ENCODE data around the gene TMSB4X.
"Not testable (repeated sequence)": the region's sequence is repeated elsewhere in the genome, so short reads cannot be mapped to it uniquely, and the experiment has no call there.

Gene TMSB4X

GRCh38 chrX:13008189-13008533, 33.3 kb downstream of the TMSB4X start:
- H3K4me3 Mint-ChIP-seq, result no peak overlapping the region
- DNase-seq, result no peak
- H3K36me3 Mint-ChIP-seq (ENCODE audit: low read depth), result no peaks in the 10 kb centered on the region
- no peak overlapping the region for H3K27ac Mint-ChIP-seq
- H3K4me1 Mint-ChIP-seq (ENCODE audit: low read depth), result peaks cover 68% of the 10 kb centered on the region
- peaks cover 79% of the 10 kb centered on the region for H3K27me3 Mint-ChIP-seq
- H3K9me3 Mint-ChIP-seq, result no peaks in the 10 kb centered on the region

- peaks cover 69% of the 10 kb centered on the region for H3K4me1 Mint-ChIP-seq (ENCODE audit: low read depth)
Measured at GRCh38 chrX:13008851-13009250, 33.9 kb downstream of the TMSB4X start.

GRCh38 chrX:13009273-13009672, 34.4 kb downstream of the TMSB4X start:
- DNase-seq, result no peak
- no peak overlapping the region for H3K4me3 Mint-ChIP-seq
- H3K4me1 Mint-ChIP-seq (ENCODE audit: low read depth), result peaks cover 73% of the 10 kb centered on the region
- H3K27ac Mint-ChIP-seq, result no peak overlapping the region
- no peaks in the 10 kb centered on the region for H3K36me3 Mint-ChIP-seq (ENCODE audit: low read depth)
- H3K27me3 Mint-ChIP-seq, result peaks cover 82% of the 10 kb centered on the region
- H3K9me3 Mint-ChIP-seq, result no peaks in the 10 kb centered on the region

More at GRCh38 chrX:13008851-13009250, 33.9 kb downstream of the TMSB4X start:
- Mint-ChIP-seq H3K36me3 (ENCODE audit: low read depth) (no peaks in the 10 kb centered on the region), H3K9me3 (no peaks in the 10 kb centered on the region), H3K4me3 (no peak overlapping the region), H3K27ac (no peak overlapping the region), H3K27me3 (peaks cover 79% of the 10 kb centered on the region)
- DNase-seq, result no peak

DNA sequence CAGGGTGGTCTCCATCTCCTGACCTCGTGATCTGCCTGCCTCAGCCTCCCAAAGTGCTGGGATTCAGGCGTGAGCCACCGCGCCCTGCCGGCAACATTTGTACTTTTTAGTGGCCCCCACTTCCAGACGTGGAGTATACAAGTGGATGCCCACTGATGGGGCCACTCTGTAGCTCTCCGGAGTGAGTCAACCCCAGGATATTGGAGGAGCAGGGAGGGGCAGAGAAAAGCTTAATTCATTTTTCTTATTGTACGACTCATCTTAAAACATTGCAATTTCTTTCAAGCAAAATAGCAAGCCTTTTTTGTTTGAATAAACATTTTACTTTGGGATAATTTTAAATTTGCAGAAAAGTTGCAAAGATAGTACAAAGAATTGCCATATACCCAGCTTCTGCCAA, 34.9 kb downstream of the TMSB4X start:
- Mint-ChIP-seq H3K36me3 (ENCODE audit: low read depth) (no peaks in the 10 kb centered on the region), H3K9me3 (no peaks in the 10 kb centered on the region), H3K27me3 (peaks cover 84% of the 10 kb centered on the region), H3K4me1 (ENCODE audit: low read depth) (peaks cover 74% of the 10 kb centered on the region), H3K4me3 (no peak overlapping the region), H3K27ac (no peak overlapping the region)
- no peak for DNase-seq

- H3K27me3 Mint-ChIP-seq, result peaks cover 80% of the 10 kb centered on the region
- peaks cover 70% of the 10 kb centered on the region for H3K4me1 Mint-ChIP-seq (ENCODE audit: low read depth)
- H3K9me3 Mint-ChIP-seq, result no peaks in the 10 kb centered on the region
- no peak overlapping the region for H3K4me3 Mint-ChIP-seq
- no peak overlapping the region for H3K27ac Mint-ChIP-seq
- DNase-seq, result no peak
- H3K36me3 Mint-ChIP-seq (ENCODE audit: low read depth), result no peaks in the 10 kb centered on the region
Measured at GRCh38 chrX:13010546-13010945, 35.6 kb downstream of the TMSB4X start.

- no peak for DNase-seq
Measured at GRCh38 chrX:13013363-13014110, 38.6 kb downstream of the TMSB4X start.

DNA sequence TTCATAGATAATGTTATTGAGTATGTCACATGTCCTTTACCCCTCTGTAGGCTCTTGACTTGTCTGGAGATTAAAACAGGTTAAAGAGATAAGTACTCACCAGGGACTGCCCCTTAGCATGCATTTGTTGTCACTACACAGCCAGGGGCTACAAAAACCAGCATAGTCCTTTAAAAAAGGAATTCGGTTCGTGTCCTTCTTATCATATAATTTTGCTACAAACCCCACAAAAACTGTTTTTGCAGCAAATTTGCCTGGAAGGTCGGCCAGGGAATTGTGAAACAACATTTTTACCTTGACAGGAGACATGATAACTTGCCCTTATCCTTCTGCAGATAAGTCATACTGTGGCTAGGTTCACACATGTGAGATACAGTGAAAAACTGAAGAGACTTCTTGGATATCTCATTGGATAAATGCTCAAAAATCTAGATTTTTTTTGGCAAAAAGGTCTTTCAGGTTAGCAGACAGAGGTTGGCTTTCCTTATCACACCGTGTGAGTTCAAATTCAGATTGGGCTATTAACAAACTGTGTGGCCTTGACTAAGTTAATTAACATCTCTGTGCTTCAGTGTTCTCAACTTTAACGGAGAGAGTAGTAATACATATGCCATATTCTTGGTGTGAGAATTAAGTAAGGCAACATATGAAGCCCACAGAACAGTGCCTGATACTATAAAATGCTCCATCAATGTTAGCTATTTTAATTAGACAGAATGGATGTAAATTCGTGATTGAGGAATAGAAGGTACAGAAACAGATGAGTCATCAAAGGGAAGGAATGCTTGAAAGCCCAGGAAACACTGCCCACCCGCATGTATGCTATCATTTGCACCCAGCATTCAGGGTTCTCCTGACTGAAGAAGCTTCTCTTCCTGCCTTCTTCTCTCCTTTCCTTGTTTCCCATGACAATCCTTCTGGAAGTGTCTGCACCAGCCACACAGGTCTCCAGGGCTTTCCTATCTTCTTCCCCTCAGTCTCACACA, 39.5 kb downstream of the TMSB4X start:
- Mint-ChIP-seq H3K9me3 (no peaks in the 10 kb centered on the region), H3K4me3 (peak overlapping the region; percentile 39), H3K36me3 (ENCODE audit: low read depth) (no peaks in the 10 kb centered on the region), H3K27ac (peak overlapping the region; percentile 84), H3K4me1 (ENCODE audit: low read depth) (peaks cover 50% of the 10 kb centered on the region), H3K27me3 (peaks cover 78% of the 10 kb centered on the region)
- DNase-seq, result no peak

More at GRCh38 chrX:13013363-13014110, 38.6 kb downstream of the TMSB4X start:
- H3K27ac Mint-ChIP-seq, result peak overlapping the region; percentile 84
- H3K9me3 Mint-ChIP-seq, result no peaks in the 10 kb centered on the region
- peaks cover 79% of the 10 kb centered on the region for H3K27me3 Mint-ChIP-seq
- no peaks in the 10 kb centered on the region for H3K36me3 Mint-ChIP-seq (ENCODE audit: low read depth)
- peak overlapping the region; percentile 39 for H3K4me3 Mint-ChIP-seq
- peaks cover 58% of the 10 kb centered on the region for H3K4me1 Mint-ChIP-seq (ENCODE audit: low read depth)

GRCh38 chrX:13015536-13016236, 40.8 kb downstream of the TMSB4X start:
- Mint-ChIP-seq H3K9me3 (no peaks in the 10 kb centered on the region), H3K27me3 (peaks cover 81% of the 10 kb centered on the region), H3K36me3 (ENCODE audit: low read depth) (no peaks in the 10 kb centered on the region), H3K27ac (no peak overlapping the region), H3K4me1 (ENCODE audit: low read depth) (peaks cover 50% of the 10 kb centered on the region), H3K4me3 (no peak overlapping the region)
- no peak for DNase-seq

GRCh38 chrX:13016731-13017130, 41.8 kb downstream of the TMSB4X start:
- not testable (repeated sequence) for H3K4me3 Mint-ChIP-seq
- H3K4me1 Mint-ChIP-seq (ENCODE audit: low read depth), result peaks cover 52% of the 10 kb centered on the region

DNA sequence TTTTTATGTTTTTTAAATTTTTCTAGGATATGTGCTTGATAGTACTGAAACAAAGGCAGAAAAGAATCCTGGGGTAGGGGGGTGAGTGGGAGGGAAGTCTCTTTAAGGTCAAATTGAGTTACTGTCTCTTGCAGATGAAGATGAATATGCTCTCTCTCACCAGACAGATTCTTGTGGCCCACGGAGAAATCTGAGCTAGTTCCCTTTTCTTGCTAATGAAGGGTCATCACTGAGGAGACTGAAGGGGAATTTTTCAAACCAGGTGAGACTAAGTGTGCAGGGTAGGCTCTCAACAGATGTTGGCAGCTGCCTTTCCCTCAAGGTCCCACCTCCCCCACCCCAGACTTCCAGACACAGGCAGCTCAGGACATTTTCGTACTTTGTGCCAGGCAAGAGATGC, 48.0 kb downstream of the TMSB4X start:
- Mint-ChIP-seq H3K36me3 (ENCODE audit: low read depth) (no peaks in the 10 kb centered on the region), H3K4me3 (no peak overlapping the region), H3K9me3 (no peaks in the 10 kb centered on the region), H3K4me1 (ENCODE audit: low read depth) (peaks cover 57% of the 10 kb centered on the region), H3K27me3 (peaks cover 68% of the 10 kb centered on the region), H3K27ac (peak overlapping the region; percentile 63)
- no peak for DNase-seq

More at GRCh38 chrX:13016731-13017130, 41.8 kb downstream of the TMSB4X start:
- DNase-seq; H3K9me3 Mint-ChIP-seq; H3K27ac Mint-ChIP-seq; H3K36me3 Mint-ChIP-seq (ENCODE audit: low read depth): not testable (repeated sequence)
- peaks cover 74% of the 10 kb centered on the region for H3K27me3 Mint-ChIP-seq

- Mint-ChIP-seq H3K36me3 (ENCODE audit: low read depth) (no peaks in the 10 kb centered on the region), H3K4me3 (no peak overlapping the region), H3K4me1 (ENCODE audit: low read depth) (peaks cover 63% of the 10 kb centered on the region), H3K9me3 (no peaks in the 10 kb centered on the region), H3K27me3 (peaks cover 66% of the 10 kb centered on the region), H3K27ac (peak overlapping the region; percentile 48)
- DNase-seq, result no peak
Measured at GRCh38 chrX:13023567-13023966, 48.7 kb downstream of the TMSB4X start.

DNA sequence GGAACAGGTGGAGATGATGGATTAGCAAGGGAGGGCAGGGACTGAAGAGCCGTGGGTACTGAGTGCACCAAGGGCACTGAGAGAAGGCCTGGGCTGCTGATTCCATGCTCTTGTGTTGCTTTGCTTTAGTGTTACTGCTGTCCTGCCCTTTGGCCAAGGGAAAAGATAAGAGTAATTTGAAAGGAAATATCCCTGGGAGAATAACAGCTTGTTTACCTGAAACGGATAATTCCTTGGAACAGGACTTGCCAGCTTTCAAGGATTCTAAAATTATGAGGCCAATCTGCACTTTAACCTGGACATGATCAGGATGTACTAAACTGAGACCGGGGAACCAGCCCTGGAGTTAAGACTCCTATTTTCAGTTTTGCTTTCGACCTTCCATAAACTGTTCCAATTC, 49.1 kb downstream of the TMSB4X start:
- H3K4me3 Mint-ChIP-seq, result no peak overlapping the region
- no peak for DNase-seq
- peaks cover 65% of the 10 kb centered on the region for H3K27me3 Mint-ChIP-seq
- H3K9me3 Mint-ChIP-seq, result no peaks in the 10 kb centered on the region
- H3K4me1 Mint-ChIP-seq (ENCODE audit: low read depth), result peaks cover 67% of the 10 kb centered on the region
- no peaks in the 10 kb centered on the region for H3K36me3 Mint-ChIP-seq (ENCODE audit: low read depth)
- H3K27ac Mint-ChIP-seq, result peak overlapping the region; percentile 48

DNA sequence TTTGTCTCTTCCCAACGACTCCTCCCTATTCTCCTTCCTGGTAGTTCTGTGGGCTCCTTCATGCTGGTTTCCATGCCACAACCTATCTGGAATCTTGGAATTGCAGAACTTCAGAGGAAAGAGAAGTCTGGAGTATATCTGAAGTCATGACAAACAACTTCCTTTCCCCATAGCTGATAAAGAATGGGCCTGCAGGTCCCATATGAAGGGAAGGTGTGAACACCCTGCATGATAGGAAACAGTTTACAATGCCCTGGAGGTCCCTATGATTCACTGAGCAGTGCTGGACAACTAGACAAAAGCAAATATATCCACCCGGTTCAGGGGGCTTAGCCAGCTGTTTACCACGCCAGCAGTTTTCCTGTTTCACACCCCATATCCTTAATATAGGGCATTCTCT, 50.1 kb downstream of the TMSB4X start:
- Mint-ChIP-seq H3K36me3 (ENCODE audit: low read depth) (no peaks in the 10 kb centered on the region), H3K4me3 (no peak overlapping the region), H3K4me1 (ENCODE audit: low read depth) (peaks cover 77% of the 10 kb centered on the region), H3K27me3 (peaks cover 67% of the 10 kb centered on the region), H3K27ac (peak overlapping the region; percentile 23), H3K9me3 (no peaks in the 10 kb centered on the region)
- no peak for DNase-seq

Data from activated T-cell treated with anti-CD3 and anti-CD28 coated beads, Interleukin-2, amount 50 U/mL, for 24 hours (primary cell).